ENCODE results near the gene TMEM131L. TPM values are rescaled to one million over a fixed set of nuclear protein-coding genes. Genes with fewer than 3 reads are reported as not detected.

TMEM131L gene
- total RNA-seq, 1 donor, result 143 TPM

GRCh38 chr4:153517159-153517558, 51.0 kb downstream of the TMEM131L start:
- no peaks in the 10 kb centered on the region for H3K27me3 ChIP-seq (ENCODE audit: insufficient read depth, low read length)
- no peak overlapping the region for H3K4me3 ChIP-seq (ENCODE audit: low read length)
- peaks cover 59% of the 10 kb centered on the region for H3K4me1 ChIP-seq (ENCODE audit: insufficient read depth, low read length)
- no peaks in the 10 kb centered on the region for H3K9me3 ChIP-seq (ENCODE audit: low read depth, low read length)

- H3K4me1 ChIP-seq (ENCODE audit: insufficient read depth, low read length), result peaks cover 65% of the 10 kb centered on the region
Observed at GRCh38 chr4:153518001-153518400, 51.8 kb downstream of the TMEM131L start.

GRCh38 chr4:153518637-153519389, 52.7 kb downstream of the TMEM131L start:
- no peaks in the 10 kb centered on the region for H3K9me3 ChIP-seq (ENCODE audit: low read depth, low read length)
- H3K27me3 ChIP-seq (ENCODE audit: insufficient read depth, low read length), result no peaks in the 10 kb centered on the region
- peaks cover 70% of the 10 kb centered on the region for H3K4me1 ChIP-seq (ENCODE audit: insufficient read depth, low read length)
- no peak overlapping the region for H3K4me3 ChIP-seq (ENCODE audit: low read length)

More at GRCh38 chr4:153518001-153518400, 51.8 kb downstream of the TMEM131L start:
- H3K27me3 ChIP-seq (ENCODE audit: insufficient read depth, low read length), result no peaks in the 10 kb centered on the region
- H3K9me3 ChIP-seq (ENCODE audit: low read depth, low read length), result no peaks in the 10 kb centered on the region
- H3K4me3 ChIP-seq (ENCODE audit: low read length), result no peak overlapping the region

- H3K4me1 ChIP-seq (ENCODE audit: insufficient read depth, low read length), result peaks cover 73% of the 10 kb centered on the region
- no peaks in the 10 kb centered on the region for H3K27me3 ChIP-seq (ENCODE audit: insufficient read depth, low read length)
- no peaks in the 10 kb centered on the region for H3K9me3 ChIP-seq (ENCODE audit: low read depth, low read length)
- no peak overlapping the region for H3K4me3 ChIP-seq (ENCODE audit: low read length)
Observed at GRCh38 chr4:153519687-153520086, 53.5 kb downstream of the TMEM131L start.

GRCh38 chr4:153520227-153520626, 54.1 kb downstream of the TMEM131L start:
- H3K4me3 ChIP-seq (ENCODE audit: low read length), result no peak overlapping the region
- no peaks in the 10 kb centered on the region for H3K9me3 ChIP-seq (ENCODE audit: low read depth, low read length)
- peaks cover 74% of the 10 kb centered on the region for H3K4me1 ChIP-seq (ENCODE audit: insufficient read depth, low read length)
- H3K27me3 ChIP-seq (ENCODE audit: insufficient read depth, low read length), result no peaks in the 10 kb centered on the region

- no peaks in the 10 kb centered on the region for H3K9me3 ChIP-seq (ENCODE audit: low read depth, low read length)
- no peak overlapping the region for H3K4me3 ChIP-seq (ENCODE audit: low read length)
- H3K27me3 ChIP-seq (ENCODE audit: insufficient read depth, low read length), result no peaks in the 10 kb centered on the region
- peaks cover 80% of the 10 kb centered on the region for H3K4me1 ChIP-seq (ENCODE audit: insufficient read depth, low read length)
Observed at GRCh38 chr4:153520801-153521329, 54.7 kb downstream of the TMEM131L start.

GRCh38 chr4:153521478-153521877, 55.3 kb downstream of the TMEM131L start:
- no peak overlapping the region for H3K4me3 ChIP-seq (ENCODE audit: low read length)
- H3K9me3 ChIP-seq (ENCODE audit: low read depth, low read length), result no peaks in the 10 kb centered on the region
- H3K4me1 ChIP-seq (ENCODE audit: insufficient read depth, low read length), result peaks cover 86% of the 10 kb centered on the region
- H3K27me3 ChIP-seq (ENCODE audit: insufficient read depth, low read length), result no peaks in the 10 kb centered on the region

- H3K4me1 ChIP-seq (ENCODE audit: insufficient read depth, low read length), result peaks cover 93% of the 10 kb centered on the region
- H3K27me3 ChIP-seq (ENCODE audit: insufficient read depth, low read length), result no peaks in the 10 kb centered on the region
- no peak overlapping the region for H3K4me3 ChIP-seq (ENCODE audit: low read length)
- no peaks in the 10 kb centered on the region for H3K9me3 ChIP-seq (ENCODE audit: low read depth, low read length)
Observed at GRCh38 chr4:153521999-153522801, 56.0 kb downstream of the TMEM131L start.

GRCh38 chr4:153522802-153523094, 56.6 kb downstream of the TMEM131L start:
- Histone ChIP-seq H3K9me3 (ENCODE audit: low read depth, low read length) (no peaks in the 10 kb centered on the region), H3K4me1 (ENCODE audit: insufficient read depth, low read length) (peaks cover 96% of the 10 kb centered on the region), H3K4me3 (ENCODE audit: low read length) (no peak overlapping the region), H3K27me3 (ENCODE audit: insufficient read depth, low read length) (no peaks in the 10 kb centered on the region)

GRCh38 chr4:153523164-153523796, 57.1 kb downstream of the TMEM131L start:
- Histone ChIP-seq H3K27me3 (ENCODE audit: insufficient read depth, low read length) (no peaks in the 10 kb centered on the region), H3K9me3 (ENCODE audit: low read depth, low read length) (no peaks in the 10 kb centered on the region), H3K4me1 (ENCODE audit: insufficient read depth, low read length) (peaks cover 97% of the 10 kb centered on the region), H3K4me3 (ENCODE audit: low read length) (no peak overlapping the region)

GRCh38 chr4:153523941-153524386, 57.8 kb downstream of the TMEM131L start:
- Histone ChIP-seq H3K9me3 (ENCODE audit: low read depth, low read length) (no peaks in the 10 kb centered on the region), H3K27me3 (ENCODE audit: insufficient read depth, low read length) (no peaks in the 10 kb centered on the region), H3K4me1 (ENCODE audit: insufficient read depth, low read length) (peaks cover 99% of the 10 kb centered on the region), H3K4me3 (ENCODE audit: low read length) (no peak overlapping the region)

GRCh38 chr4:153524682-153525081, 58.5 kb downstream of the TMEM131L start:
- Histone ChIP-seq H3K27me3 (ENCODE audit: insufficient read depth, low read length) (no peaks in the 10 kb centered on the region), H3K9me3 (ENCODE audit: low read depth, low read length) (no peaks in the 10 kb centered on the region), H3K4me3 (ENCODE audit: low read length) (no peak overlapping the region), H3K4me1 (ENCODE audit: insufficient read depth, low read length) (peaks cover 99% of the 10 kb centered on the region)

- Histone ChIP-seq H3K9me3 (ENCODE audit: low read depth, low read length) (no peaks in the 10 kb centered on the region), H3K4me3 (ENCODE audit: low read length) (no peak overlapping the region), H3K27me3 (ENCODE audit: insufficient read depth, low read length) (no peaks in the 10 kb centered on the region), H3K4me1 (ENCODE audit: insufficient read depth, low read length) (peaks cover 94% of the 10 kb centered on the region)
Observed at GRCh38 chr4:153527690-153528089, 61.5 kb downstream of the TMEM131L start.

- Histone ChIP-seq H3K4me3 (ENCODE audit: low read length) (no peak overlapping the region), H3K9me3 (ENCODE audit: low read depth, low read length) (no peaks in the 10 kb centered on the region), H3K27me3 (ENCODE audit: insufficient read depth, low read length) (no peaks in the 10 kb centered on the region), H3K4me1 (ENCODE audit: insufficient read depth, low read length) (peaks cover 90% of the 10 kb centered on the region)
Observed at GRCh38 chr4:153528705-153529485, 62.7 kb downstream of the TMEM131L start.
